HG03175 (cell line): ENCODE measurements around the gene FAM163B.
"Not testable (repeated sequence)": the region's sequence is repeated elsewhere in the genome, so short reads cannot be mapped to it uniquely, and the experiment has no call there.

Experiments
- ATAC-seq: cut with Tn5 transposase; IDR thresholded peaks from one replicate; pipeline ENCODE4 v1.9.1; 2021; ENCODE audit warnings: mild to moderate bottlenecking, moderate library complexity; ENCODE audit not compliant: unreplicated experiment

The FAM163B gene

DNA sequence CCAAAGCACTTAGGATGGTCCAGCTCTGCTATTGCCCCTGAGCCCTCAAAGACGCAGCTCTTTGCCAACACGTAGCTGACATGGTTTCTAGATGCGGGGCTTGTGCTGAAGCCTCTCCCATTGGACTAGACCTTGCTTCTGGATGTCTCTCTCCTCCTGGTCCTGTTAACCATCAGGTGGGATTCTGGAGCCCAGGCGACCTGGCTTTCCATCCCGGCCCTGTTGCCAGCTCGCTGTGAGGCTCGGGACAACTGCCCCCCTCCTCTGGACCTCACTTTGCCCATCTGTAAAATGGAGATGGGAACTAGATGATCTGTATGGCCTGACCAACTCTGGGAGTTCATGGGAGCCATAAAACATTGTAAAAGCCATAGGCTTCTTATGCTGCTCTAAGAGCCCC is 31.0 kb upstream of the FAM163B start:
- ATAC-seq: no peak

DNA sequence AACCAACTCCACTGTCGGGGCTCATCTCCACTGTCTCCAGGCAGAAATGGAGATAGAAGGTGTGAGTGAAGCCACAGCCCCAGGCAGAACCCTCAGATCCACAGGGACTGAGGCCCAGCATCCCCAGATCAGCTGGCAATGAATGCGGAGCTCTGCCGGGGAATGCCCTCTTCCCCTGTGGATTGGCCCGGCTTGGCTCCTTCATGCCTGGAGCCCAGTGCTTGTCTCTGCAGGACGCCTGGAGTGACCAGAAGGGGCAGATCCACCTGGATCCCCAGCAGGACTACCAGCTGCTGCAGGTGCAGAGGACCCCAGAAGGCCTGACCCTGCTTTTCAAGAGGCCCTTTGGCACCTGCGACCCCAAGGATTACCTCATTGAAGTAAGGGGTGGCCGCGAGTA is 30.4 kb upstream of the FAM163B start:
- no peak for ATAC-seq

DNA sequence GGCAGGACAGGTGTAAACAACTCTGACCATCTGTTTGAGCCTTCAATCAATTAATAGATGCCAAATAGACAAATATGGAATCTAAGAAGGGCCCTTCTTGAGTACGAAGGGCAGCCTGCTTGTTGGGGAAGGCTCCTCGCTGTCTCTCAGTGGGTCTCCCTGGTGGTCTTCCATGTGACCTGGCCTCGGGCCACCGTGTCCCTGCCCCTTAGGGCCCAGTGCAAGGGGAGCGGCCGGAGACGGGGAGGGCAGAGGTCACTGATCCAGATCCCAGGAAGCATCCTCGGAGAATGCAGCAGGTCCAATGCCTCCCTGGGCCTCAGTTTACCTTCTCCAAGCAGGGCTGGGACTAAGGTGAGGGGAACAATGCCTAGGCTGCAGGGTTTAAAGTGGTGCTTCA is 29.5 kb upstream of the FAM163B start:
- ATAC-seq: no peak

DNA sequence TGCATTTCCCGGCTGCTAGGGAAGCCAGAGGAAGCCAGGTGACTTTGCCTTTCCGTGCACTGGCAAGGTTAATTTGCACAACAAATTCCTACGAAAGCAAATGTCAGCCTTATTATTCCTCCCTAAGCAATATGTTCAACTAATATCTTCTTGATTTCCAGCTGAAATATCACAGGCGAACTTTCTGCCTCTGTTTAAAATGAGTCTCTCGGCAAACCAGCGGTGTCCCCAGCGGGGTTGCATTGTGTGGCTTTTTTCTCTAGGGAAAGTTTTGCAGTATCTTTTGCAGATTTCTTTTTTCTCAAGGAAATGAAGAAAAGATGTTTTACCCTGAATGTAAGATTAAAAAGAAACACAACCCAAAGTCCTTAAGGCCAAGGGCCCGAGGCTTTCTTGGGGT is 28.9 kb upstream of the FAM163B start:
- ATAC-seq: no peak

DNA sequence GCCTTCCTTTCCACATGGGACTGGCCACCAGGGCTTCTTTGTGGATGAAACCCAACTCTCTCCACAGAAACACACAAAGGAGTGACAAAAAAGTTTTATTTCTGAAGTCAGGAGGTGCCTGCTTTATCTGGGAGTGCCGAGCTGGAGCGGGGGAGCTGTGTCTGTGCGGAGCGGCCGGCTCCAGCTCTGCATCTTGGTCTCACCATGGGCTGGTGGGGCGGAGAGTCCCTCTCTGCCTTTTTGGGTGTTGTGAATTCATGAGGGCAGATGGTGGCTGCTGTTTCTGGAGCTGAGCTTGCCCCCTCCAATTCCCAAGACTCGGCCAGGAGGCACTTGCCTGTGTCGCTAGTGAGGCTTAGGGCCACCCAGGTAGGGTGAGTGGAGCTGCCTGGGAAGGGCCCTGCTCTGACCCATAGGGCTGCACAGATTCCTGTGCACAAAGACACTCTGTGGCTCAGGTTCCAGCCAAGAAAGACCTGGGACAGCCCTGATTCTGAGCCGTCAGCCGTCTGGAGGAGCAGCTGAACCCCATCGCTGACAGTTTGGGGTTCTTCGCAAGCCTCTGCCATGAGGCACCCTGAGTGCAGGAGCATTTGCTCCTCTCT is 28.4 kb upstream of the FAM163B start:
- ATAC-seq: no peak

DNA sequence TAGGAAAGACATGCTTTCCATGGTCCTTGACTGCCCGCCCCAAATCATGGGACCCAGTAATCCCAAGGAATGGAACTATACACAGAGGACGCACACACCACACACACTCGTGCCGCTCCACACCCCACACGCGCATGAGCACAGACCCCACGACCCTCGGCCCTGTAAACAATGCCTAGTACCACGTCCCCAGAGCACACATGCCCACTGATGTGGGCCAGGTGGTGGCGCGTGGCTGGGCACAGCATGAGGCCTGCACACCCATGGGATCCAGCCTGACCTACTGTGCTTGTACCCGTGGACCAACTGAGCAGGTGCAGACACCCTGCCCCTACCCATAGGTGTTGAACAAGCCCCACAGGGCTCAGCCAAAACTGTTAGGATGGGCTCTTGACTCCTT is 27.7 kb upstream of the FAM163B start:
- ATAC-seq: no peak

DNA sequence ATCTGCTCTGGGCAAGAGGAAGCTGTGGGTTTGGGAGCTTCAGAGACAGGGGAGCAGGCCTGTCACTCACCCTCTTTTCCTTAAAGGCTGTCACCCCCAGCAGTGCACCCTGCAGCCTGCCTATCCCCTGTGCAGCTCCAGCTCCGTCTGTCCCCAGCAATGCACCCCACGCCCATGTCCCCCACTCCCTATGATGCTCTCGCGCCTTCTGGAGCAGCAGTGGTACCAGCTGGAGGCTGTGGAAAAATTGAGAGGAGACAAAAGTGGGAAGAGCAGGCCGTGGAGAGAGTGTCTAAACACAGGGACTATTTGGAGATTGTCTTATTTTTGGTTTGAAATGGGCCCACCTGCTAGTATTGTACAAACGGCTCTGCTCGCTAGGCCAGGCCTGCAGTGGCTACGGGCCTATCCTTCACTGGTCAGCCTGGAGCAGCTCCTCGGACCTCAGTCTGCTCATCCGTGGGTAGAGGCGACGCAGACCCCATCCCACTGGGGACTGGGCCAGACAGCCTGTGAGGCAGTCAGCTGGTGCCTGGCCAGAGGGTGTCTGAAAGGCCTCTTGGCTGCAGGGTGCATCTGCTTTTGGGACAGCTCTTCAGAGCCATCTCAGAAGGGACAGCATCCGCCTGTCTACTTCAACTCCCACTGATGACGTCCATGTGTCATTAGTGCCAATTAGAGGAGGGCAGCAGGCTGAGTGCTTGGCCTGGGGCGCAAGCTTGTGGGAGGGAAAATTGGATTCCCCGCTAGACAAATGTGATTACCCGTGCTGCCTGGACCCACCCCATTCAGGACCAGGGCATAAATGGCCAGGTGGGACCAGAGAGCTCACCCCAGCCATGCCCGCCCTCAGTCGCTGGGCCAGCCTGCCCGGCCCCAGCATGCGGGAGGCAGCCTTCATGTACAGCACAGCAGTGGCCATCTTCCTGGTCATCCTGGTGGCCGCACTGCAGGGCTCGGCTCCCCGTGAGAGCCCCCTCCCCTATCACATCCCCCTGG is 26.6 kb upstream of the FAM163B start, which contains the start of gene DBH:
Gene DBH, plus strand, starts transcription at position 831 of the 999 bp plus-strand sequence. Its CDS starts 9 bp downstream, at position 840.
- ATAC-seq: no peak

DNA sequence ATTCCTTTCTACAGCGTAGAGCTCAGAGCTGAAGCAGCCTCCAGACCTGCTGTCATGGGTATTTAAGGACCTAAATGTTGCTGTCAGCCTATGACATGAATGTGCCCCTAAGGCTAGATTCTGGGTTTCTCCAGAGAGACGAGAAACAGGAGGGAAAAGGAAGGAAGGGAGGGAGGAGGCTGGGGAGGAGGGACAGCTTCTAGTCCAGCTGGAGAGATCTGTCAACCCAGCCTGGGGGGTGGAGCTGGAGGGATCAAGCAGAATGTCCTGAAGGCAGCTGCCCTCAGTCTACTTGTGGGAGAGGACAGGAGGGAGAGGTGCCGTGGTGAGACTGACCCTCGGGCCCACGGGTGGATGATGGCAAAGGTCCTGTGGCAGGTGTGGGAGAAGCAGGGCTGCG is 25.9 kb upstream of the FAM163B start:
- ATAC-seq: no peak

DNA sequence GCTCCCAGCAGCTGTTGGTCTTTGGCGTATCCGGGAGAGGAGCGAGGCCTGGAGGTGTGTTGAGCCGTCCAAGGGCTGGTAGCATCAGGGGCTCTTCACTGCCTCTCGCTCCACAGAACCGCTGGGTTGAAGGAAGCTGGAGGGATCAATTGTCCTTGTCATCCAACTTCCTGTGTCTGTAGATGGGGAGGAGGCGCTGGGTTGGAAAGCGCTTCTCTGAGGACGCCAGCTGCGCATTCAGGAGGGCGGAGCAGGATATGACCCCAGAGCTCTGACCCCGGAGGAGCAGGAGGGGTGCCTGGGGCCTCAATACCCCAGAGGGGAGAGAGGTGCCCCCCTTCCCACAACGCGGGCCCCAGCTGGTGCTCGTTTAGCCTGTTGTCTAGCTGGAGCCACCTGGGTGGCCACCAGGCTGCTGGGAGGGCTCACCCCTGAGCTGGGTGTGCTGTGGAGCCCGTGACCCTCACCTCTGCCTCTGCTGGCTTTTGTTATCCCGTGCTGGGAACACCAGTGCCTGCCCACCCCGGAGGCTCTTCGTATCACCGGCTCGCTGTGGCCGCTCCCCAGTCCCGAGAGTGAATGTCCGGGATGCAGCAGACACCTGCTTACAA is 25.0 kb upstream of the FAM163B start:
- no peak for ATAC-seq

DNA sequence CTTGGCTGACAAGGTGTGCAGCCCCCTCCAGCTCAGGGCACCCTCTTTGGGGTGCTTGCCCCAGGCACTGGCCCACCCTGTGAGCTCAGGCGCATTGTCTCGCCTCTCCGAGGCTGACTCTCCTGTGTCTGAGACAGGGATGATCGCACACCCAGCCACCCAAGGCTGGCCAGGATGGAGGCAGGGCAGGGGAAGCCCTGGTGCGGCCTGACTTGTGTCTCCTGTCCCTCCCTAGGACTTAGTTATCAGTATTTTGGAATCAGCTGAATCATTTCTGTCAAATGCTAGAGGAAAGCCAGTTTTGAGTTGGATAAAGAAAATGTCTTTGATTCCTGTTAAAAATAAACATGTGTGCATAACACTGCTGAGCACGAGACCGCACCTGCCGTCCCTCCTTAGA is 24.5 kb upstream of the FAM163B start:
- no peak for ATAC-seq

DNA sequence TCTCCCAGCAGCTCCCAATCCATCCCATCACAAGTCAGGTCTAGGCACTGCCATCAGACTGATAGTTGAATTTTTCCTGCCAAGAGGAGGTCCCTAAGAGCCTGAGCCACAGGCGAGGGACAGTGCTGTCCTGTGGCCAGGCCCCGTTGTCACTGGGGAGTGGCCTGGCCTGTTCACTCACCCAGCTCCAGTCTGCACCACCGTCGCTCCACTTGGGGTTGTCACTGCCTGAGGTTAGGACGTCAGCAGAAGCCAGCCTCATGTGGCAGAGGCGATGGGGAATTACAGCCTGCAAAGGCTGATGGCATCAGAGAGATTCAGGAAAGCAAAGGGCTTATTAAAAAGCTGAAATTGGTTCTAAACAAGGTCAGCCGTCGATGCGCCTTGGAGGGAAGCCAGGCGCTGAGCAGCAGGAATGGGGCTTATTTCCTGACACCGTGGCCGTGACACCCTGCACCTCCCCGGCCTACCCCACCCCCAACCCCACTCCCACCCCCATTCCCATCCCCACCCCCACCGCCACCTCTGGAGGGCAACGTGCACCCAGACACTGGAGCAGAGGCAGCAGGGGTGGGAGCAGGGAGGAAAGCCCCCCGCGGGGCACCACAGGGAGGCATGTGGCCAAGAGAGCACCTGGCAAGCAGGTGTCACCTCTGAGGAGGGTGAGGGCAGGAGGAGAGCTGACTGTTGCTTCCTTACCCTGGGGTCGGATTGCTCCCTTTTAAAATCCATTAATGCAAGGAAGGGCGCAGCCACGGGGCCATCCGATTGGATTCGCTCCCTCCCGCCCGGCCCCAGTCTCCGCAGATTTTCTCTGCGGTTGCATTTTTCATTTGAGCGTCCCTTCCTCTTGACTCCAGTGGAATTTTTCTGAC is 23.9 kb upstream of the FAM163B start:
- ATAC-seq: no peak

DNA sequence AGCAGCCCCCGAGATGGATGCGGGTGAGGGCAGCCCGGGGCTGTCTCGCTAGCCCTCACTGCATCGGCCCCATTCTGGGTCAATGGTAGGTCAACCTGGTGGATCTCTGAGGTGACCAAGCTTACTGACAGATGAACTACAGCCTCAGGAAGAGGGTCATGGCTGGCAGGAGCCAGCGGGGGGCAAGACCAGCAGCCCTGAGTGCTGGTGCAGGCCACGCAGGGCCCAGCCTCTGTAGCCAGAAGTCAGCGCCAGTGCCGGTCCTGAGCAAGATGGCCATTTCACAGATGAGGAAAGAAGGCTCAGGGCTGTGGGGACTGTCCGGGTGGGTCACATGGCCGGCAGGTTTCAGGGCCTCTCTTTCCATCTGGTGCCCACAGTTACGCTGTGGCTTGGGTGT is 21.9 kb upstream of the FAM163B start:
- no peak for ATAC-seq

DNA sequence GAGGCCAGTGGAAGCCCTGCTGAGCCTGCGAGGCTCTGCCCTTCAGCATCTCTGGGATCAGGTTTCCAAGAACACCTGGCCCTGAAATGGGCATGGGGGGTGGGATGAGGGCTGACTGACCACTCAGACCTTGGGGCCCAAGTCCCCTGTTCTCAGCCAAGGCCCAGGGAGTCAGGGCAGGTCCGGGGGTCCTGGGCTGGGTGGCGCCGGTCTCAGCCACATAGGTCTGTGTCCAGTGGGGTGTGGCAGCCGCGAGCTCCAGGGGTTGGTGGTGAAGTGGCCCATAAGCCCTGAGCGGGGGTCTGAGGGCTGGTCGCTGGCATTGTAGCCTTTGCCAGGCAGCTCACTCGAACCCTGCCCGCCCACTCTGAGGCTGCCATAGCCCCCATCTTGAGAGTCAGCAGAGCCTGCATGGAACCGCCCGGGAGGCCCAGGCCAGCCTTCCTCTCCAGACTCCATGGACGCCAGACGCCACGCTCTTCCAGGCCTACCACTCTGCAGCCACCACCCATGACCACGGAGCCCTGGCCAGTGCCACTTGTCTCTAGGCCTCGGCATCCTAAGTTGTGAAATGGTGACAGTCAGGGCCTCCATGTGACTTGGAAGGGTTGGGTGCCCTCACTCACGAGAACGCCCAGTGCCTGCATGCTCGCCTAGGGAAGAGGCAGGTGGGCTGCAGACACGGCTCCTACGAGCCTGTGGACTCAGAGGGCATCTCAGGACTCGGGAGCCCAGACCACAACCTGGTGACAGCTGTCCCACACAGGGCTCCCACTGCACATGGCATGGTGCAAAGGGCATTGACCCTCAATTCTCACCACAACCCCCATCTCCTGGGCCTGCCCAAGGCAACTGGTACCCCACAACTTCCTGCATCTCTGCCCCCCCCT is 20.3 kb upstream of the FAM163B start:
- ATAC-seq: no peak

DNA sequence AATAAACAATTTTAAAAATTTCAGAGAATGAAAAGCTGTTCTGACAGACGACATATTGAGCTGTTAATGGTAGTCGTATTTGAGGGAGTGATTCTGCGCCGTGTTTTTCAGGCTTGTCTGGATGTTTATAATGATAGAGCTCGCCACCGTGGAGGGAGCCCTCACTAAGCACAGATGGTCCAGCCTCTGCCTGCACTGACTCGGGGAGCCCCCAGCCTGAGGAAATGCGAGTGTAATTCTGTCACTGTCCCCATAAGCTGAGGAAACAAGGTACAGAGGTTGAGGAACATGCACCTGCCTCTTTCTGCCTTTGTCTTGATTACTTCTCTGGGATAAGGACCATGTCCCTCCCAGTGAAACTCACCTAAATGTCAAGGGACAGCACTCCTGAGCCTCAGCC is 19.6 kb upstream of the FAM163B start:
- no peak for ATAC-seq

DNA sequence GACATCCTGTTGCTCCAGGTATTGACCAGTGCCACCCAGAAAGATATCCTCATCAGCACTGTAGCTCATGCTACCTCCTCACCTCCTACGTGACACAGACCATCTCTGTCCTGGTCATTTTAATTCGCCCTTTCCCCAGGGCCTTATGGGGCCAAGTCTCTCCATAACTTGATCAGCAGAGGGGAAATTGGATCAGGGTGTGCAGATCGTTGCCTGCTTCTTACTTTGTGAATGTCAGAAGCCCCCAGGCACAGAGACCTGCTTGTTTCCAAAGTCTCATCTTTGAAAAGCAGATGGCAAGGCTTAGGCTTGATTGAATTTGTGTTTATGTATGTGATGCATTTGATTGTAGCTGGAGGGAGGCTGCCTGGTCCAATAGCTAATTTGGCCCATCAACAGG is 18.2 kb upstream of the FAM163B start:
- ATAC-seq: no peak

DNA sequence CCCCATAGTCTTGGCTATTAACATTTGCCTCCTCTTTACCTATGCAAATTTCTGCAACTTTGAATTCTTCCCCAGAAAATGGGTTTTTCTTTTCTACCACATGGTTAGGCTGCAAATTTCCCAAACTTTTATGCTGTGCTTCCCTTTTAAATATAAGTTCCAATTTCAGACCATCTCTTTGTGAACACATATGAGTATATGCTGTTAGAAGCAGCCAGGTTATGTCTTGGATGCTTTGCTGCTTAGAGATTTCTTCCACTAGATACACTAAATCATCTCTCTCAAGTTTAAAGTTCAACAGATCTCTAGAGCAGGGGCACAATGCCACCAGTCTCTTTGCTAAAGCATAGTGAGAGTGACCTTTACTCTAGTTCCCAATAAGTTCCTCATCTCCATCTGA is 16.8 kb upstream of the FAM163B start:
- ATAC-seq: not testable (repeated sequence)

DNA sequence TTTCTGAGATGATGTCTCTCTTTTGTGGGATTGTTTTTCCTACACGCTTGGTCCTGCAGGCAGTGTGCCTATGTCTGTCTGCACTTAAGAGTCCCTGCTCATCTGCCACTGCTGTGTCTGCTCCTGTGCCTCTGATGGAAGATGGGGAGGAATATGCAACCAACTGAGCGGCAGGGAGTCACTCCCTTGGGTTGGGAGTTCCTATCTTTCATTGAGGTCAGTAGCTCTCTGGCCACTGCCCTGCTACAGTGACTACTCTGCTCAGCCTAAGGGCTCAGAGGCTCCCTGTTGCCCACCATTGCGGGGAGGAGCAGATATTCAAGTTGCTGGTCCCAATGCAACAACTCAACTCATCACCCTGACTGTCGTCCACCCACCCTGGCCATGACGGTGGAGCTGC is 13.4 kb upstream of the FAM163B start:
- ATAC-seq: no peak

DNA sequence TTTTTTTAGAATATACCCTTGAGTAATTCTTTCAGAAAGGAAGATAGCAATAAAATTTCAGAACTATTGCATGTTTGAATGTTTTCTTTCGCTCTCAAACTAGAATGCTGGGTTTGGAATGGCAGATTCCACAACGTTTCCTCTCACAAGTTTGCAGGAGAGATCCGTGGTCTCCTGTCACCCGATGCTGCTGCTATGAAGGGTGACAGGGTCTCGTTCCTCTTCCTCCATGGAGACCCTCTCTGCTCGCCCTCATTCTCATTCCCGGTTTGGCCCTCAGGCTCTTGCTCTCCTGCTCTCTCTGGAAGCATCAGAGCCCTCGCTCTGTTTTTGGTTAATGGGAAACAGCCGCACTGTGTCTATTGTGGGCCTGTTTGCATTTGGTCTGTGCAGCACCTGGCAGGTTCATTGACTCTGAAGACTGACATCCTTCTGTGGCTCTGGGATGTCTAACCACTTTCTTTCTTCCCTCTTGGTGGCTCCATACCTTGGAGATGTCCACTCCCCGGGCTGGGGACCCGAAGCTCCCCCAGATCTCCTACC is 12.6 kb upstream of the FAM163B start:
- no peak for ATAC-seq

DNA sequence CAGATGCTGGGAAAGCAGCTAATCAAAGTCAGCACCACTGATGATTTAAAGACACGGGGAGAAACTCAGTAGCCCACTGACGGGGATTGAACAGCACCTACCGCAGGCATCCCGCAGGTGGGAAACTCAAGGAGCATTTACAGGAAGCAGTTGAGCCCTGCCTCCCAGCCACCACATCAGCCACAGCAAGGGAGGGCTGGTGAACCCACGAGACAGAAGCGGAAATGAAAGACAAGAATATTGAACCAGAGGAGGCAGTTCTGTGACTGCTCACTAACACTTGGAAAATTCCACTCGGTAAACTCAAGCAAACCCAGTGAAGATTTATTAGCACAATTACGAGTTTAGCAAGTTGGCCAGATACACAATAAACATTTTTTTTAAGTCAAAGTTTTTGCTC is 10.6 kb upstream of the FAM163B start:
- no peak for ATAC-seq

DNA sequence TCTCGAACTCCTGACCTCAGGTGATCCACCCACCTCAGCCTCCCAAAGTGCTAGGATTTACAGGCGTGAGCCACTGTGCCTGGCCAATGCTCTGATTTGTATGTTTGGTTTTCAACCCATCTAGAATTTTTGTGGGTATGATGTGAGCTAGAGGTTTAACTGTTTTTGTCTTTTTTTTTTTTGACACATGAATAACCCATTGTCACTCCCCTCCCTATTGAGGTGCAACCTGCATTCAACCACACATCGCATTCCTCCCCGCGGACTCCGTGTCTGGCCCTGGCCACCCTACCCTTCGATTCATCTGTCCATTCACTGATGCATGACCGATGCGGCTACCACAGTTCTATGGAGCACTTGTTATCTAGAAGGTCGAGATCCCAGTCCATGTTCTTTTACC is 9.5 kb upstream of the FAM163B start:
- ATAC-seq: no peak
